ENCODE results near the gene LSM7.
"Not testable (repeated sequence)": the region's sequence is repeated elsewhere in the genome, so short reads cannot be mapped to it uniquely, and the experiment has no call there.

The LSM7 gene

DNA sequence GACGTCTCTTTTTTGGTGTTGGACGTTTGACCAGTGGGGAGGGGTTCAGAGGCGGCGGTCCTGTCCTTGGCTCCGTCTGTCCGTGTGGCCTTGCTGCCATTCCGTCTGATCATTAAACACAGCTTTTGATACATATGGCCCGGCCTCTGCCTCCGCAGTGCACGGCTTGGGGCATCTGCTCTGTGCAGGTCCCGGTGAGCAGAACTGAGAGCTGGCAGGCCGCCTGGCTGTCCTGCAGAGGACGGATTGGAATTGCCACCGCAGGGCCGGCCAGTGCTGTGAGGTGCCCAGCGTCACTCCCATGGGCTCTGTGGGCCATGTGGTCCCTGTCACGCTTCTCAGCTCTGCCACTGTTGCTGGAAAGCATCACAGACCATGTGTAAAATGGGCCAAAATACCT lies 26.3 kb upstream of the LSM7 start:
- DNase-seq: no peak

DNA sequence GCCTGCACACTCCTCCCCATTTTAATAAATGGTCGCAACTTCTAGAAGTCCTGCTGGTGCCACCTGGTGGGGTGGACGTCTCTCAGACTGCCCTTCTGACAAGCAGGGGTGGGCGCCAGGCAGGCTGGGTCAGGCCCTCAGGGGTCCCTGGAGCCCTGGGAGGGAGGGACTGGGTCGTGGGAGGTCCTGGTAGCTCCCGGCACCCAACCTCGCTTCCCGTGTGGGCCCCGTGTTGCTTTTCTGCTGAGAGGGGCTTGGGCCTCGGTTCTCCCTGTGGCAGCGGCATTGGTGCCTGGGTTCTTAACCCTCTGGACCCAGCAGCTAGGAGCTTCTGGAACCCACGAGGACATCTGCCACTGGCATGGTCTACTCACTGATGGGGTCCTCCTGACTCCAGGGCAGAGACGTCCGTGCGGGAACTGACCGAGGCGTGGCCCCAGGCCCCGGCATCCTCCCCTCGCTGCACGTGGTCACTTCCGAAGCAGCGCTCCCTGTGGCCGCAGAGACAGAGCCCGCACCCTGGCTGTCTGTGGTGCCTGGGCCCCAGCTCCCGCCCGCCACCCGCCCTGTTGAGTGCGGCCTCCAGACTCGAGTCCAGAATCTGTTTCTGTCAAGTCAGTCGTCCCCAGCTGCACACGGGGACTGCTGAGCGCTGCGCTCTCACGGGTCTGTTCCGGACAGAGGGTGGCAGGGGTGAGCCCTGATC lies 25.7 kb upstream of the LSM7 start:
- DNase-seq: no peak

DNA sequence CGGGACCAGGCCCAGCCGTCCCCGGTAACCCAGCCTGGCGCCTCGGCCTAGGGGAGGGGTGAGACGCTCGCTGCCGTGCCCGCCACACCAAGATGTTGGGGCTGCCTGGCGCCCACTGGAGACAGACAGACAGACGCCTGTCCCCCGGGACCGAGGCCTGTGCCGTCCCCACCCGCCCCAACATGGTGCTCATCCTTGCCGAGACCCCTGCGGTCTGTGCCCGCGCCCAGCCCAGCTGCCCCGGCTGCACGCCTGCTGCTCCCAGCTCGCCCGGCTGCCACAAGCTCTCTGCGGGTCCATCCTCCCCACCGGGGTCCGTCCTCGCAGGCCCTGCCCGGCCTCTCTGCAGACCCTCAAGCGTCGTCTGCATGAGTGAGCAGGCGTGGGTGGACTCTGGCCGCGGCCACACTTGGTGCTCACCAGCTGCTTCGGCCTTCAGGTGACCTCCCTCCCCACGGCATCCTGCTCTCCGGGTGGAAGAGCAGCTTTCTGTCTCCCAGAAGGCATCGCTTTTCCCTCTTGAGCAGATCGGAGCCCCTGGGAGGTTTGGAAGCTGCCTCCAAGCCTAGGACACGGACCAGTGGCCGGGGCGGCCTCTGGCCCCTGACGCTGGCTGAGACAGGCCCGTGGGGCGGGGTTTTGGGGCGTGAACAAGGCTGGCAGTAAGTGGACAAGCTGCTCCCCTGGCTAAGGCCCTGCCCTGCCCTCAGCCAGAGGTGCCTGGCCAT lies 24.9 kb upstream of the LSM7 start:
- no peak for DNase-seq

DNA sequence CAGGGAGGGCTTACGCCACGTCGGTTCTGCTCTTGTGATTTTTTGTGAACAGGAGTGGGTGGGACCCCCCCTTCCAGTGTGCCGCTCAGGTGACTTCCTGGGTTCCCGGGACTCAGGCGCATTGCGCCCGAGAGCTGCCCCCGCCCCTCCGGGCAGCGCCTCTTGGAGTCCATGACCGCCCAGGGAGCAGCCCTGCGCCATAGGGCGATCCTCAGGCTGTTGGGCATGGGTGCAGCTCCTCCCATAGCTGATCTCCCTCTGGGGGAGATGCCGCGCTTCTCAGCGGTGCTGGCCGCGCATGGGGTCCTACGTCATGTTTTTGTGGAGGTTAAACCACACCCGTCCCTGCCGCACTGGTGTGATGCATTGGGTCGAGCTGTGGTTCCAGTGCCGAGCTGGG lies 23.7 kb upstream of the LSM7 start:
- DNase-seq: no peak

DNA sequence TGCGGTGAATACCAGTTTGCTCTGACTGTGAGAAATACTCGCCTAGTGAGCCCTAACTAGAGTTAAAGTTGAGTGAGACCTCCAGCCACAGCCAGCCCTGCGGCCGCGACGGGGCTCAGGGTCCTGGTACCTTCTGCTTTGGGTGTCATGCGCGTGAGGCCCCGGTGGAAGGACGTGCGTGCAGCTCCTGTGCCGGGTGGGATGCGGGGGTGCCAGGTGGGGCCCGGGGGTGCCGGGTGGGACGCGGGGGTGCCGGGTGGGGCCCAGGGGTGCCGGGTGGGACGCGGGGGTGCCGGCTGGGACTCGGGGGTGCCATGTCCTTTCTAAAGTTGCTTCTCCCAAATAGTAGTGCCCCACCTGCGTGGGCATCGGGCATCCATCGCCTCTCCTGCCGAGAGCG lies 23.2 kb upstream of the LSM7 start:
- no peak for DNase-seq

DNA sequence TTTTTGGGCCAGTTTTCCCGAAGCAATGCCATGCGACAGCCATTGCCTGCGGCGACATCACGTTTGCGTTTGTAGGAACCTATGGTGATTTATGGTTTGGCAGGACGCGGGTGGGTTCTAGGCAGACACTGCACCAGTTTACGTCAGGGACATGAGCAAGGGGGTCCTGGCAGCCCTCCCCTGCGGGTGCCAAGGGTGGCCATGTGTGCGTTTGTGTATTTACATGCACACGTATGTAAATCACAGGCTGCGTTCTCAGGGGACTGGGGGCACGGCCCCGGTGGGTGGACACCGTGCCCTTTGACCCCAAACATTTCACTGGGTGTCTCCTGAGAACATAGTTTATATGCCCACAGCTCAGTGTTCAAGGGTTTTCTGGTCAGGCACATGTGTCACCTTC lies 22.3 kb upstream of the LSM7 start:
- DNase-seq: no peak

DNA sequence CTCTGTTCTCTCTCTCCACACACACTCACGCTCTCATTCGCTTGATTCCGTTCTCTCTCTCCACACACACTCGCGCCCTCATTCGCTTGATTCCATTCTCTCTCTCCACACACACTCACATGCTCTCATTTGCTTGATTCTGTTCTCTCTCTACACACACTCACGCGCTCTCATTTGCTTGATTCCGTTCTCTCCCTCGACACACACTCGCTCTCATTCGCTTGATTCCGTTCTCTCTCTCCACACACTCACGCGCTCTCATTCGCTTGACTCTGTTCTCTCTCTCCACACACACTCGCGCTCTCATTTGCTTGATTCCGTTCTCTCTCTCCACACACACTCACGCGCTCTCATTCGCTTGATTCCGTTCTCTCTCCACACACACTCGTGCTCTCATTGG lies 21.4 kb upstream of the LSM7 start:
- not testable (repeated sequence) for DNase-seq

DNA sequence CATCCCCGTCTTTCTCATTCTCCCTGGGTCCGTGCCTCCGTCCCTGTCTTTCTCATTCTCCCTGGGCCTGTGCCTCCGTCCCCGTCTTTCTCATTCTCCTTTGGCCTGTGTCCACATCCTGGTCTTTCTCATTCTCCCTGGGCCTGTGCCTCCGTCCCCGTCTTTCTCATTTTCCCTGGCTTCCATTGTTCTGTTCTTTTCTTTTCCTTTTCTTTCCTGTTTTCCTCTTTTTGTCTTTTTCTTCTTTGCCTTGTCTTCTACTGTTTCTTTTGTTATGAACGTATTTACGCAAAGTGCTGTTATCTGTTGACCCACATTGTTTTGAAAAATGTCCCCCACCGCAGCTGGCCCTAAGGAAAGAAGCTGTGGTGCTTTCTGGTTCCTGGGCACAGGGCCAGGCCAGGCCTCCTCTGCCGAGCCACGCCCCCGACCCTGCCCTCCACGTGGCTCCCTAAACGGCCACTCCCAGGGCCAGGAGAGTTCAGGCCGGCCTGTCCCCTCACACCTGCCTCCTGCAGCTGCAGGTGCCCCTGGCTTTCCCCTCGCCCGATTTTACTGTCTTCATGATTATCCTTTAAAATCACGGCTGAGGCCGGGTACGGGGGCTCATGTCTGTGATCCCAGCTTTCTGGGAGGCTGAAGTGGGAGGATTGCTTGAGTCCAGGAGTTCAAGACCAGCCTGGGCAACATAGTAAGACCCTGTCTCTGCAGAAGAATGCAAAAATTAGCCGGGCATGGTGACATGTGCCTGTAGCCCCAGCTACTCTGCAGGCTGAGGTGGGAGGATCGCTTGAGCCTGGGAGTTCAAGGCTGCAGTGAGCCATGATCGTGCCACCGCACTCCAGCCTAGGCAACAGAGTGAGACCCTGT lies 17.6 kb upstream of the LSM7 start:
- DNase-seq: no peak

DNA sequence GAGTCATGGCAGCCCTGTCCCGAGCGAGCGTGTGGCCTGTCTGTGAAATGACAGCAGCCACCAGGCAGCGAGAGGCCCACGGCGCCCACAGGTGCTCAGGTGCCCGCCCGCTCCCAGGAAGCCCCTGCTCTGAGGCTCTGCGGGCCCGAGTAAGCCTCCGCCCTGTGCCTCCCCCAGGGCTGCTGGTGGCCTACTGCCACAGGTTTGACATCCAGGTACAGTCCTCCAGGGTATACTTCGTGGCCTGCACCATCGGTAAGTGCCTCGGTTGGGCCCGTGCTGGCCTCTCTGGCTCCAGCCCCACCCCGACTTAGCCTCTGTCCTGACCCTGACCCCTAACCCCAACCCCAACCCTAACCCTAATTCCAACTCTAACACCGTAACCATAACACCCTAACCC lies 16.7 kb upstream of the LSM7 start:
- DNase-seq: no peak

DNA sequence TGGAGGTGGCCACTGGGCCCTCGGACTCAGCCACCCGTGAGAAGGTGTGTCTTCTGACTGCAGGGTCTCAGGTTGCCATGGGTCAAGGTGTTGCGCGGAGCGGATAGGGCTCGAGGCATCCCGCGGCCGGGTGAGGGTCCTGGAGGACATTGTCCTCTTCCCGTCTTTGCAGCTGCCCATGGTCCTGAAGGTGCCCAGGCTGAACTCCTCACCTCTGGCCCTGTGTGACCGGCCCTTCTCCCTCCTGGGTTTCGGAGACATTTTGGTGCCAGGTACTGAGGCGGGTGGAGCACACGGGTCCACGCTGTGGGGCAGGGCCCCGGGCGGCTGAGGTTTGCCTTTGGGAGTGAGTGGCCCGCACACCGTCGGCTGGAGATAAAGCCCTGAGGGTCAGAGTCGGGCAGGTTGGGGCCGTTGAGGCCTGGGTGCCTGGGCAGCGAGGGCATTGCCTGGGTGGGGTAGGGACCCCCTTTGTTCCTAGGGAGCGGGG lies 16.0 kb upstream of the LSM7 start:
- DNase-seq: no peak

DNA sequence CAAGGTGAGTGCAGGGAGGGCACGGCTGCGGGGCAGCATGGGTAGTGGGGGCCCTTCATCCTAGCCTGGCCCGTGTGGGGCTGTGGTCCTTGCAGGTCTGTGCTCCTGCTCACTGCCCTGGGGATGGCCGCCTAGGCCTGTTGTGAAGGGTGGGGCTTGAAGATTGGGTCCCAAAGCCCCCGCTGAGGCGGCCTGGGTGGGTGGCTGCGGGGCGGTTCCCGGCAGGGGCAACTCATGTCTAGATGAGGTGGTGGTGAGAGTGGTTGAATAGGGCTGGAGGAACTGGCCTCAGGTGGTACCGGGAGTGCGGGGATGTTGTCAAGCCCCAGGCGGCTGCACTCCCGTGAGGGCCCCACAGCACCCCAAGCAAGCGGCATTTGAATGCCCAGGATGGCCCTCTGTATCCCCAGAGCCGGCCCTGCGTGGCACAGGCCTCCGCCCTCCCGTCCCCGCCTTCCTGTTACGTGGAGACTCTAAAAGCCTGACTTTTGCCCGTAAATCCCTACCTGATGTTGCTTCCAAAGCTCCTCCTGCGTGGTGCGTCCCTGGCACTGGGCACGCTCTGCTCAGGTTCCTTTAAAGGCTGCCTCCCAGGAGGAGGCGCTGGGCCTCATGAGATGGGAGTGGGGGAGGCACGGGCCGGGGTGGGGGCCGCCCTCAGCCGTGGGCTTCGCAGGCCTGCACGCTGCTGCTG lies 15.1 kb upstream of the LSM7 start:
- DNase-seq: no peak

DNA sequence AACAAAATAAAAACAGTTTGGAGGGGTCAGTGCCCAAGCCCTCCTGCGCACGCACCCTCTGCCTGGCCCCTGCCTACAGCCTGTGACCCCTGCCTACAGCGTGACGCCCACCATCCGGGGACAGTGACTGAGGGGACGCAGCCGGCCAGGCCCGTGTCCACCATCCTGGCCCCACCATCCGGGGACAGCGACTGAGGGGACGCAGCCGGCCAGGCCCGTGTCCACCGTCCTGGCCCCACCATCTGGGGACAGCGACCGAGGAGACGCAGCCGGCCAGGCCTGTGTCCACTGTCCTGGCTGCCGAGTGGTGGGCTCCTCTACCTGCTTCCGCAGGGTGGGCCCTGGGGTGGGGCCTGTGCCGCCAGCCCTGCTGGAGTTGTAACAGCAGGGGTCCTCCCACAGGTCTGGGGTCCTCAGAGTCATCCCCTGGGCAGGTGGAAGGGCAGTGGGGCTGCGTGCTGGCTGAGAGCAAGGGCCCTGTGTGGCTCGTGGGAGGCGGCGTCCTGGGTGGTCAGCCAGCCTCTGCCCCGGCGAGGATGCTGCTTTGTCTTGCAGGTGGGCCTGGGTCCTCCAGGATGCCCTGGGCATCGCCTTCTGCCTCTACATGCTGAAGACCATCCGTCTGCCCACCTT lies 14.4 kb upstream of the LSM7 start:
- no peak for DNase-seq

DNA sequence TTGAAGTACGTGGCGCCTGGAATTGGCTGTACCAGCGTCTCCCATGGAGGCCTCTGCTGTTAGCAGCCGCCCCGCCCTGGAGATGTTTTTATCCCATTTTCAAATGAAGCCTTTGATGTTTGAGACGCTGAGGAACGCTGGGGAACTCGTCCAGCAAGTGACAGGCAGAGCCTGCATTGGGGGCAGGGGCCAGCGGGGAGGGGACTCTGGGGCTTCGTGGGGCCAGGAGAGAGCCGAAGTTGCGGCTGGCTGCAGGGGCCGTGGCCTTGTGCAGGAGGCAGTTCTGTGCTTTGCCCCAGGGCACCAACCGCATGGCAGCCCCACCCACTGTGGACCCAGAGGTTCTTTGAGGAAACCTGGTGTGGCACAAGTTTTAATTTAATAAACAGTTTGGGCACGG lies 13.6 kb upstream of the LSM7 start:
- no peak for DNase-seq

DNA sequence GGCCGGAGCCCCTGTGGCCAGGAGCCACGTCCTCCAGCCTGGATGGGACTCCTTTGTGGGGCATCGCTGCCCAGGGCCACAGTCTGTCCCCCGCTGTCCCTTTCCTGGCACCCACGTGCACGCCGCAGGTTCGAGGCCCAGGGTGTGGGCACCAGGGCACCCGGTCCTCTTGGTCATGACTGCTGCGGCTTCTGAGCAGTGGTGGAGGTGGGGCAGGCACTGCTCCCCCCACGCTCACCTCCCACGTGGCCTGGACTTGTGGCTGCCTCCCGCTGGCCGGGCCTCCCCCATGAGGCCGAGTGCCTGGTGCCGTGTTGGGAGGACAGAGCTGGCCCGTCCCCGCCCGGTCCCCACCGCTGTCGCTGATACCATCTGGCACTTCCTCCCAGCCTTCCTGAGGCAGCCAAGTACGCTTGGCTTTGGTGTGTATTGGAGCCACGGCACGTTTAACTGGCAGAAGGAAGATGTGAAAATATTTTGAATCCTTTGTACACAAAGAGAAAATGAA lies 12.9 kb upstream of the LSM7 start:
- DNase-seq: no peak

DNA sequence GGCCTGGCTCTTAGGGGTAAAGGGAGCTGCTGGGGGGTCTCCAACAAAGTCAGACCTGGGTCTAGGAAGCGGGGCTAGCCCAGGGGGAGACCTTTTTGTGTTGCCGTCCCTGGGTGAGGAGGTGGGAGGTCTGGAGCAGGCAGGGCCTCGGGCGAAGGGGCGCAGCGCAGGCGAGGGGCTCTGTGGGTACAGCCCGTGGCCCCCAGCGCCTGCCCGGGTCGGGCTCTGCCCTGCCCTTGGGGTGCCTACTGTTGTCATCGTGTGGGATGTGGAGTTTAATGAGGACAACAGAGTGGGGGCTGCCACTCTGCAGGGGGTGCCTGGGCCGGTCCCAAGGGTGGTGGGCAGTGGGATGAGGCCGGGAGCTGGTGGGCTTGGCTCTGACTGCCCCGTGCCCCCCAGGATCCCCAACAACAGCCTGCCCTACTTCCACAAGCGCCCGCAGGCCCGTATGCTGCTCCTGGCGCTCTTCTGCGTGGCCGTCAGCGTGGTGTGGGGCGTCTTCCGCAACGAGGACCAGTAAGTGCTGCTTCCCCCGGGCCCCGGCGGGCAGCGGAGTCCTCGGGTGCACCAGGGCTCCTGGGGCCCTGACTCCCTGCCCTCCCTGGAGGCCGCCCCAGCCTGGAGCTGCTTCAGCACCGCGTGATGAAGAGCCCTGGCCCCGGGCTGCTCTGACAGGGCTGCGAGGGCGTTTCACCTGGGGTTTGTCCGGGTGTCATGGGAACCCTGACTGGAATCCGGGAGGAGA lies 12.3 kb upstream of the LSM7 start:
- no peak for DNase-seq

DNA sequence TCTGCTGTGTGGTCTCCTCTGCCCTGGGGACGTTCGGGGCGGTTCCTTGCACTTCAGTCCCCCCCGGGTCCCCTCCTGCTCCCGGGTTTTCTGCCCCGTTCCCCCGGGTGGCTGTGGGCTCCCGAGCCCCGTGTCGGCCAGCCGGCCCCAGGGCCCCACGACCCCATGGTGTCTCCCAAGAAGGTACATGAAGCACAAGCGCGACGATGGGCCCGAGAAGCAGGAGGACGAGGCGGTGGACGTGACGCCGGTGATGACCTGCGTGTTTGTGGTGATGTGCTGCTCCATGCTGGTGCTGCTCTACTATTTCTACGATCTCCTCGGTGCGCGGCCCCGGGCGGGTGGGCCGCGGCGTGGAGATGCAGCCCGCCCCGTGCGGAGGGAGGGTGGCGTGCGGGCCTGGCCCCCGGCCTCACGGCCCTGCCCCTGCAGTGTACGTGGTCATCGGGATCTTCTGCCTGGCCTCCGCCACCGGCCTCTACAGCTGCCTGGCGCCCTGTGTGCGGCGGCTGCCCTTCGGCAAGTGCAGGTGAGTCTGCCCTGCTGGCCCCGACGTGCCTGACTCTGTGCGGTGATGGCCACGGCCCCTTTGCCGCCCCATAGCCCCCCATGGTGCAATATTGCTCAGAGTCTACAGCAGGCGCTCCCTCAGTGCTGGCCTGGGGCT lies 11.4 kb upstream of the LSM7 start:
- DNase-seq: no peak

DNA sequence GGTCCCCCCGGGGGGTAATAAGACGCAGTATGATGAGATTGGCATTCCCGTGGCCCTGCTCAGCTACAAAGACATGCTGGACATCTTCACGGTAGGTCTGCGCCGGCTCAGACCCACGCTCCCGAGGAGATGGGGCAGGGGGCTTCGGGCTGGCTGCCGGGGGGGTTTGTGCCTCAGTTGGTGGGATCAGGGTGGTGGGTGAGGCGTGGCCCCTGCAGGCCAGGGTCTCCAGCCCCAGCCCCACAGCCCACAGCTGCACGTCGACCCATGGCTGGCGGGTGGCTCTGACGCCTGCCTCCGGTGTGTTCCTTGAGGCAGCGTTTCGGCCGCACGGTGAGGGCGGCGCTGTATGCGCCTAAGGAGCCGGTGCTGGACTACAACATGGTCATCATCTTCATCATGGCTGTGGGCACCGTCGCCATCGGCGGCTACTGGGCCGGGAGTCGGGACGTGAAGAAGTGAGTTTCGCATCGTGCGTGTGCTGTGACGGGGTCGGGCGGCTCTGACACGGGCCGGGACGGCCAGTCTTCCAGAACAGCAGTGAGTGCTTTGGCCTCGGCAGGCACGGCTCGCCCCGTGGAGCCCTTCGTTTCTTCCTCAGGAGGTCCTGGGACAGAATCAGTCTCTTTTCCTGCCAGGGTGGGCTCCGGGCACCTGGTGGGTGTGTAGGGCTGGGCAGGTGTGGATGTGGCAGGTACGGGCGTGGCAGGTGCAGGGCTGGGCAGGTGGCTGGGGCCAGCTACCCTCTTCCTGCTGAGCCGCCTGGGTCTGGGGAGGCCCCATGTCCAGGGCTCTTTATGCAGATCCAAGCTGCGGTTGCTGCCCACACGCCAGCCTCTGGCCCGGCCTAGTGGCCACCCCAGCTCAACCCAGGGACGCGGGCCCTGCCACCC lies 10.6 kb upstream of the LSM7 start:
- DNase-seq: no peak

DNA sequence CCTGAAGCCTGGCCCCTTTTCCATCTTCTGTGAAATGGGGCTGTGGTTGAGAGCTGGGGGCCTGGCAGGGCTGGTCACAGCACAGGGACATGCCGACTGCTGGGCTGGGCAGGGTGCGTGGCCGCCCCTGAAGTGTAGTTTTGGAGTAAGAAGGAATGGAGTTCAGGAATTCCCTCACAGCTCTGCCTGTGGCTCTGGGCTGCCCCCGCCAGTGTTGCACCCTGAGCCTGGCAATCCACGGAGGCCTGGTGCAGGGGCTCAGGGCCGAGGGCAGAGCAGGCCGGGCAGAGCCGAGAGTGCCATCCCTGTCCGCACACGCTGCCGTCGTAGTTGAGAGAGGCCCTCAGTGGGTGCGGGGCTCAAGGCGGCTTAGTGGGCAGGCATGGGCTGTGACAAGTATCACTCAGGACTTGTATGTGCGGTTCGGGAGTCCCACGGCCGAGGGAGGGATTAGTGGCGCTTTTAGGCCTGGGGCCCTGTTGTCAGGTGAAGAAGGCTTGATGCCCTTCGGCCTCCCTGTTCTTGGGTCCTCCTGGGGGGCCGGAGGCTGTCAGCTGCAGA lies 9.7 kb upstream of the LSM7 start:
- no peak for DNase-seq

DNA sequence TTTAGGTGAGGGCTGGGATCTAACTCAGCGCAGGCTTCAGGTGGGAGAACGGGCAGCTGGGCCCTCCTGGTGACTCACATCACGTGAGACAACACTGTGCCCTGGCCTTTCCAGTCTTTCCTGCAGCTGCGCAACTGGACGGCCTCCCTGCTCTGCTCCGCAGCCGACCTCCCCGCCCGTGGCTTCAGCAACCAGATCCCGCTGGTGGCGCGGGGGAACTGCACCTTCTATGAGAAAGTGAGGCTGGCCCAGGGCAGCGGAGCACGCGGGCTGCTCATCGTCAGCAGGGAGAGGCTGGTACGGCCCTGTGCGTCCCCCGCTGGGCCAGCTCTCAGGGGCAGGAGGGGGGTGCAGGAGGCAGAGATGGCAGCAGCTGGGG lies 8.9 kb upstream of the LSM7 start:
- no peak for DNase-seq

Measured in inflammatory macrophage treated with lipopolysaccharide for 4 hours (primary cell).